NCI-H524 (cell line): ENCODE results near the gene MLLT11.
"Not testable (repeated sequence)": the region's sequence is repeated elsewhere in the genome, so short reads cannot be mapped to it uniquely, and the experiment has no call there.

Experiments used
- DNase-seq, 2 experiments: peaks; one replicate each; lab custom pipeline; 2025; lab: John Stamatoyannopoulos, UW

Gene MLLT11

GRCh38 chr1:151056149-151056548 is 4.0 kb upstream of the MLLT11 start:
- no peak for DNase-seq

GRCh38 chr1:151058692-151059091 is 1.5 kb upstream of the MLLT11 start:
- DNase-seq: peak; percentile 16 to 47

- peak; percentile 52 to 81 for DNase-seq
Observed at GRCh38 chr1:151059109-151060006, 839 bp upstream of the MLLT11 start, which contains the start of gene CDC42SE1. Gene CDC42SE1 (minus strand): TSS chr1:151059622. CDS start chr1:151055730, 3,892 bp downstream.

DNA sequence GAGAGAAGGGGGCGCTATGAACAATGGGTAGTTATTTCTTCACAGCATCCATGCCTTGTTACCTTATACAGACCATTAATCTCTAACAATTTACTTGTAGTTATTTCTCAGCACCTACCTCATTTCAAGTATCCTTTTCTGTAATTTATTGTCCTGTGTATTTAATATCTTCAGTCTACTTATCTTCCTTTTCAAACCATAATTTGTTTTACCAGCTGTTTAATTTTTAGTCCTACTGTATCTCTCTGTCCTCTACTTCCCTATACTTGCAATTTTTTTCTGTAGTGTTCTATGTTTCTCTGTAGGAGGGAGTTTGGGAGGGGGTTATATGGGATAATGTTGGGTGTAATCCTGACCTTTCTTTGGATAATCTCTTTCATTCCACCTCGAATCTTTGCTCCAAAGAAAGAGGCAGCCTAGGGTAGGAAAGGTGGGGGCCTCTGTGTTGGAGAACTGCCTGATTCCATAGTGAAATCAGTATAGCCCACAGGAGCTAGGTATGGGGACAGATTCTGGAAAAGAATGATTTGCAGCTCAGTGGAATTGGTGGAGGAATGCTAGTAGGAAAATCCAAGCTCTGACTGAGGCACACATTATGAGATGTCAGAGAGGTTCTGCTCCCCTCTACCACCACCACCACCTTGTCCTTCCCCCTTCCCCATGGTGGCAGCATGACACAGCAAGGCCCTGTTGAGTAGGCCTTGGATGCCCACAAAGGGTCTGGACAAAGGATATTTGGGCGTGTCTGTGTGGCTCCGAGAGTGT is 642 bp downstream of the MLLT11 start:
- DNase-seq: peak in 1 of 2 experiments; percentile 44

DNA sequence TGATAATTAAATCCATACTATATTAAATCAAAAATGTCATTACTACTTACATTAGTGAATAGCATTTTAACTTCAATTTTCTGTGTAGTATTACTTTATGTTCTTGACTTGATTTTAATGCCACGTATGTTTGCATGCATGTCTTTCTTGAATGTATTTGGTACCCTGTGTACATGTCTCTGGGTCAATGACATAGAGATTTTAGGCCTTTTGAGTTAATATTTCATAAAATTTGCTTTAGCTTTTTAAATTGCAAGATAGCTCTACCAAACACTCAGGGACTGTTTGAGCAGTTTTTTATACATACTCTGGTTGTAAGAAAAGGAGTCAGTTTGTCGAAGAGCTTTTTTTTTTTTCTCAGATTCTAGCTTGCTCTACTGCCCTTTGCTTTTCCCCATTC is 1.5 kb downstream of the MLLT11 start:
- no peak for DNase-seq

GRCh38 chr1:151062741-151063371 is 2.7 kb downstream of the MLLT11 start:
- DNase-seq: no peak

- DNase-seq: no peak
Observed at GRCh38 chr1:151065089-151065645, 5.0 kb downstream of the MLLT11 start.

DNA sequence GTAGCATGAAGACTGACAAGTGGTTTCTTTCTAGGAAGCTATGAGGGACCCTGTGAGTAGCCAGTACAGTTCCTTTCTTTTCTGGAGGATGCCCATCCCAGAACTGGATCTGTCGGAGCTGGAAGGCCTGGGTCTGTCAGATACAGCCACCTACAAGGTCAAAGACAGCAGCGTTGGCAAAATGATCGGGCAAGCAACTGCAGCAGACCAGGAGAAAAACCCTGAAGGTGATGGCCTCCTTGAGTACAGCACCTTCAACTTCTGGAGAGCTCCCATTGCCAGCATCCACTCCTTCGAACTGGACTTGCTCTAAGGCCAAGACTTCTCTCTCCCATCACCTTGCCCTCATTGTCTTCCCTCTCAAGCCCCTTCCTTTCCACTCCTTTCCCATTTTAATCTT is 7.0 kb downstream of the MLLT11 start:
- DNase-seq: no peak

DNA sequence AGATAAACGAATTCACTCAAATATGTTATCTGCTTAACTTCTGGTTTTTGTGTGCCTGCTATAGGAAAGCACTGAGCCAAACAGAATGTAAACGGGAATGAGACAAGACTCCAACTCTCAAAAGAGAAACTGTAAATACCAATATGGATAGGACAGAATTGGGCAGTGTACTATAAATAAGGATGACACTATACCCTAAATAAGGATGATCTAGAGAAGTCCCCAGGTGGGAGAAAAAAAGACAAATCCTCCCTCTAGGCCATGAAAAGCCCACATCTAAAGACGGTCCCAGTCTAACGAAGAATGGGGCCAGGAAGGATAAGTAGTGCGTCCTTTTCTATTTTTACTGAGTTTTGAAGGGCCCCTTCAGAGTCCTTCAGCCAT is 8.9 kb downstream of the MLLT11 start:
- DNase-seq: no peak

GRCh38 chr1:151070474-151071276 is 10.5 kb downstream of the MLLT11 start, which contains the start of gene GABPB2:
Gene GABPB2 (plus strand): TSS chr1:151070761. CDS start chr1:151088190, 17,429 bp downstream.
- DNase-seq: peak; percentile 86 to 88

- DNase-seq: peak in 1 of 2 experiments; percentile 14
Observed at GRCh38 chr1:151072224-151072623, 12.0 kb downstream of the MLLT11 start.

DNA sequence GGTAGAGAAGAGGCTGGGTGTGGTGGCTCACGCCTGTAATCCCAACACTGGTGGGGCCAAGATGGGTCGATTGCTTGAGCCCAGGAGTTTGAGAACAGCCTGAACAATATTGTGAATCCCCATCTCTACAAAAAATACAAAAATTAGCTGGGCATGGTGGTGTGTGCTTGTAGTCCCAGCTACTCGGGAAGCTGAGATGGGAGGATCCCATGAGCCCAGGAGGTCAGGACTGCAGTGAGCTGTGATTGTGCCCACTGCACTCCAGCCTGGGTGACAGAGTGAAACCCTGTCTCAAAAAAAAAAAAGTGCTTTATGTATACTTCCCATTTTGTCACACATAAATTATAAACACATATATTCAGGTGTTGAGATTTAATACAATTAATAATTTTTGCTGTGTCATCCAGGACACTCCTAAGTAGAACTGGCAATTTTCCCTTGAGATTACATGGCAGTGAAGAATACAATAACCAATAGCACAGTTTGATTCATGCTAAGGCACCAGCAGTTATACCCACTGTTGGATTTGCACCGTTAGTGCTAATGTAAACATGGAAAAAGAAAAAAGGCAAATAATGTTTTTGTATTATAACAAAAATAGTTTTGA is 25.9 kb downstream of the MLLT11 start:
- DNase-seq: no peak

DNA sequence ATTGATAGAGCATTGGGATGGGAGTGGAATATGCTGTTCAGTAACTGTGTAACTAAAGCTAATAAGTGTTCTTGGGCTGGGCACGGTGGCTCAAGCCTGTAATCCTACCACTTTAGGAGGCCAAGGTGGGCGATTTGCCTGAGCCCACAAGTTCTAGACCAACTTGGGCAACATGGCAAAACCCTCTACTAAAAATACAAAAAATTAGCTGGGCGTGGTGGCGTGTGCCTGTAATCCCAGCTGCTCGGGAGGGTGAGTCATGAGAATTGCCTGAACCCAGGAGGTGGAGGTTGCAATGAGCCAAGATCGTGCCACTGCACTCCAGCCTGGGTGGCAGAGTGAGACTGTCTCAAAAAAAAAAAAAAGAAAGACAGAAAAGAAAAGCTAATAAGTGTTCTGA is 37.2 kb downstream of the MLLT11 start:
- not testable (repeated sequence) for DNase-seq

DNA sequence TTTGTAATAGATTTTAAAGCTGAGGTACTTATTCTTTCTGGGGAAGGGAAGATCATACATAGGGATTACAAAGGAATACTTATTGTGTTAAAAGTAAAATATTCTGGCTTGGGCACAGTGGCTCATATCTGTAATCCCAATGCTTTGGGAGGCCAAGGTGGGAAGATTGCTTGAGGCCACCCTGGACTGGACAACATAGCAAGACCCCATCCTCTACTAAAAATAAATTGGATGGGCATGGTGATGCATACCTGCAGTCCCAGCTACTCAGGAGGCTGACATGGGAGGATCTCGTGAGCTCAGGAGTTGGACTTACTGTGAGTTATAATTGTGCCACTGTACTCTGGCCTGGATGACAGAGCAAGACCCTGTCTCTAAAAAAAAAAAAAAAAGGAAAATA is 37.9 kb downstream of the MLLT11 start:
- DNase-seq: no peak

GRCh38 chr1:151104630-151105029 is 44.4 kb downstream of the MLLT11 start:
- no peak for DNase-seq

DNA sequence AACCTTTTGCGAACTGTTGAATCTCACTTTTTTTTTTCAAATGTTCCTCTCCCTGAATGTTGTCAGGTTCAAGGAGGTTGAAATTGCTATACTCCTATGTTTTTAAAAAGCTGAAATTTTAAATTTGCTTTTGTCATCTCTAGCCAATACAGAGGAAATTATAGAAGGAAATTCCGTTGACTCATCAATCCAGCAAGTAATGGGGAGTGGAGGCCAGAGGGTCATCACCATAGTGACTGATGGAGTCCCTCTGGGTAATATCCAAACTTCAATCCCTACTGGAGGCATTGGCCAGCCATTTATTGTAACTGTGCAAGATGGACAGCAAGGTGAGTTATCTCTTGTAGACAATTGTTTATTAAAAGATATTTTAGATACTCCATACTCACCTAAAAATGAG is 46.7 kb downstream of the MLLT11 start:
- DNase-seq: no peak

DNA sequence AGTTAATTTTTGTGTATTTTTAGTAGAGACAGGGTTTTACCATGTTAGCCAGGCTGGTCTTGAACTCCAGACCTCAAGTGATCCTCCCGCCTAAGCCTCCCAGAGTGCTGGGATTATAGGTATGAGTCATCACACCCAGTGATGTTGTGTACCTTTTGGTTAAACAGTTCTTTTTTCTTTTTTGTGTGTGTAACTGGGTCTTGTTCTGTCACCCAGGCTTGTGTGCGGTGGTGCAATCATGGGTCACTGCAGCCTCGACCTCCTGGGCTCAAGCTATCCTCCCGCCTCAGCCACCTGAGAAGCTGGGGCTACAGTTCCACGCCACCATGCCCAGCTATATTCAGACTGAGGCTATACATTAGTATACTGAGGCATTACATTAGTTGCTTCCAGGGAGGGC is 48.1 kb downstream of the MLLT11 start:
- no peak for DNase-seq

- DNase-seq: no peak
Observed at GRCh38 chr1:151113877-151114276, 53.7 kb downstream of the MLLT11 start.
